ENCODE measurements around the gene RUSF1.
"Not testable (repeated sequence)": the region's sequence is repeated elsewhere in the genome, so short reads cannot be mapped to it uniquely, and the experiment has no call there.

The RUSF1 gene

DNA sequence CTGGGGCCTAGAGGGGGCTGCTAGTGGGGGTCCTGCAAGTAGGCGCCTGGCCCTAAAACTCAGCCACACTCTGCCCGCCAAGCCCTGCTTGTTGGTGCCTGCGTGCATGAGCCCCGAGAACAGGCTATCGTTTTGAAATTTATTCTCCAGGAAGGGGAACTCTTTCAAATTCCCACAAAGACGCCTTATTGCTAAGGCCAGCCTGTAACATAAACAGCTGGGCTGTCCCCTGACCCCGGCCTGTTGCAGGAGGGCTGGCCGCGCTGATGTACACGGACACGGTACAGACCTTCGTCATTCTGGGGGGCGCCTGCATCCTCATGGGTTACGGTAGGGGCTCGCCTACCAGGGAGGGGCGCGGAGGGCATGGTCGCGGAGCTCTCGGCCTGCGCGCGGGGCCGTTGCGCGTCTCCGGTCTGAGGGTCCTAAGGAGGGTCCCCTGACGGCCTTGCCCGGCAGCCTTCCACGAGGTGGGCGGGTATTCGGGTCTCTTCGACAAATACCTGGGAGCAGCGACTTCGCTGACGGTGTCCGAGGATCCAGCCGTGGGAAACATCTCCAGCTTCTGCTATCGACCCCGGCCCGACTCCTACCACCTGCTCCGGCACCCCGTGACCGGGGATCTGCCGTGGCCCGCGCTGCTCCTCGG is 21.0 kb downstream of the RUSF1 start:
- DNase-seq (ENCODE audit: low read depth in 2 of 2, low spot score in 1 of 2): no peak

DNA sequence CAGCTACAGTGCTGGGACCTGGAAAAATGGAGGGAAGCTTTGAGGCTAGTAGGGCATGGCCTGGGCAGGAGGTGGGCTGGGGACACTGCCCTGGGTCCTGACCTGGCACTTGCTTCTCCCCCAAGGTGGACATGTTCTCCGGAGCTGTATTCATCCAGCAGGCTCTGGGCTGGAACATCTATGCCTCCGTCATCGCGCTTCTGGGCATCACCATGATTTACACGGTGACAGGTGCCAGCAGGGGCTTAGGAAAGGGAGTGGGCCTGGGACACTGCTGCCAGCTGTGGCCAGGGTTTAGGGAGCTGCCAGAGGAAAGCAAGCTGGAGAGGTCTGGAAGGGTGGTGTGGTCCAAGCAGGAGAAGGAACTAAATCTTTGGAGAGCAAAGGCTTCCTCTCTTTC is 22.1 kb downstream of the RUSF1 start:
- DNase-seq (ENCODE audit: low read depth in 2 of 2, low spot score in 1 of 2): no peak

DNA sequence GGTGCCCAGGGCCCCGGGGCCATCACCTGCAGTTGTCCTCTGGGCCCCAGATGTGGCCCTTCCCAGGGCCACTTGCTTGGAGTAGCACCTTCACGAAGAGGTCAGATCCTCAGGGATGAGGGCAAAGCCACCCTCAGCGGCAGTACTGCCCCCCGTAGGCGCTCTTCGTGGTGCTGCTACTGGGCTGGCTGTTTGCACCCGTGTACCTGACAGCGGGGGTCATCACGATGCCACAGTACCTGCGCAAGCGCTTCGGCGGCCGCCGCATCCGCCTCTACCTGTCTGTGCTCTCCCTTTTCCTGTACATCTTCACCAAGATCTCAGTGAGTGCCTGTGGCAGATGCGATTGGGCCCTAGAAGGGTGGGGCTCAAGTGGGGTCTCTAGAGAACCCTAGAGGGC is 22.6 kb downstream of the RUSF1 start:
- DNase-seq (ENCODE audit: low read depth in 2 of 2, low spot score in 1 of 2): no peak

DNA sequence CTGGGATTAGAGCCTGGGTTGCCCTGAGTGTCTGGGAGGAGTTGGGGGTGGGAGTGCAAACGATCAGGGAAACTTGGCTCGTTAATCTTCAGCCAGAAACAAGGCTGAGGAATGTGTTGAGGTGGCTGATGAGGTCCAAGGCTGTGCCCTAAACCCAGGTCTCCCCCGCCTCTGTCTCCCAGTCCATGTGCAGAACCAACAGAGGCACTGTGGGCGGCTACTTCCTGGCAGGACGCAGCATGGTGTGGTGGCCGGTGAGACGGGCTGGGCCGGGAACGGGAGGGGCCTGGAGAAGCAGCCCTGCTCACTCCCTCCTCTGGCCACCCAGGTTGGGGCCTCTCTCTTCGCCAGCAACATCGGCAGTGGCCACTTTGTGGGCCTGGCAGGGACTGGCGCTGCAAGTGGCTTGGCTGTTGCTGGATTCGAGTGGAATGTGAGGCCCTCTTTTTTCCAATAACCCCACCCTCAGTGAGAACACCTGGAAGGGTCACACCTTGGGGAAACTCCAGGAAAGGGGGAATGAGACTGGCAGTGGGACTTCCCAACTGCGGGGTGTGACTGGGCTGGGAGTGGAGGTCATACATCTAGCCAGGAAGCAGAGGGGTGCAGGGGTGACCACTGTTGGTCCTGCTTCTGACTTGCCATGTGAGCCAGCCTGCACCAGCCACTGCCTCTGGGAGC is 23.6 kb downstream of the RUSF1 start:
- DNase-seq (ENCODE audit: low read depth in 2 of 2, low spot score in 1 of 2): no peak

DNA sequence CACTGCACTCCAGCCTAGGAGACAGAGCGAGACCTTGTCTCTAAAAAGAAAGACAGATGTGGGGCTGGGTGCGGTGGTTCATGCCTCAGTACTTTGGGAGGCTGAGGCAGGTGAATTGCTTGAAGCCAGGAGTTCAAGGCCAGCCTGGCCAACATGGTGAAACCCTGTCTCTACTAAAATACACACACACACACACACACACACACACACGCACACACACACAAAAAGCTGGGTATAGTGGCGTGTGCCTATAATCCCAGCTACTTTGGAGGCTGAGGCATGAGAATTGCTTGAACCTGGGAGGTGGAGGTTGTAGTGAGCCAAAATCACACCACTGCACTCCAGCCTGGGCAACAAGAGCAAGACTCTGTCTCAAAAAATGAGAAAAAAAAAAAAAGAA is 24.1 kb downstream of the RUSF1 start:
- not testable (repeated sequence) for DNase-seq (ENCODE audit: low read depth in 2 of 2, low spot score in 1 of 2)

DNA sequence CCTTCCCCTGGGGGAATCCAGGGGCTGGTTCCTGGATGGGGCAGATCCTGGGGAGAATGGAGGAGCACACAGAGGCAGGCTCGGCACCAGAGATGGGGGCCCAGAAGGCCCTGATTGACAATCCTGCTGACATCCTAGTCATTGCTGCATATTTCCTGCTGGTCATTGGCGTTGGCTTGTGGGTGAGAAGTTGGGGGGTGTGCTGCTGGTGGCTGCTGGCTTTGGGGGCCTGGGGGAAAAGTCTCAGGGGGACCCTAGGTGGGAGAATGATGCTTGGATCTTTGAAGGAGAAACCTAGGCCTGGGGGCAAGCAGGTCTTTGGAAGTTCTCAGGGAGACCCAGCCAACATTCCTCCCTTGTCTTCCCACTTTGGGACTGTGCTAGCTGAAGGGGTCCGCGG is 25.1 kb downstream of the RUSF1 start, which contains the start of gene SLC5A2:
Gene SLC5A2, plus strand, starts transcription at position 43 of the 400 bp plus-strand sequence. Its CDS starts 14 bp downstream, at position 57.
- DNase-seq (ENCODE audit: low read depth in 2 of 2, low spot score in 1 of 2): no peak

DNA sequence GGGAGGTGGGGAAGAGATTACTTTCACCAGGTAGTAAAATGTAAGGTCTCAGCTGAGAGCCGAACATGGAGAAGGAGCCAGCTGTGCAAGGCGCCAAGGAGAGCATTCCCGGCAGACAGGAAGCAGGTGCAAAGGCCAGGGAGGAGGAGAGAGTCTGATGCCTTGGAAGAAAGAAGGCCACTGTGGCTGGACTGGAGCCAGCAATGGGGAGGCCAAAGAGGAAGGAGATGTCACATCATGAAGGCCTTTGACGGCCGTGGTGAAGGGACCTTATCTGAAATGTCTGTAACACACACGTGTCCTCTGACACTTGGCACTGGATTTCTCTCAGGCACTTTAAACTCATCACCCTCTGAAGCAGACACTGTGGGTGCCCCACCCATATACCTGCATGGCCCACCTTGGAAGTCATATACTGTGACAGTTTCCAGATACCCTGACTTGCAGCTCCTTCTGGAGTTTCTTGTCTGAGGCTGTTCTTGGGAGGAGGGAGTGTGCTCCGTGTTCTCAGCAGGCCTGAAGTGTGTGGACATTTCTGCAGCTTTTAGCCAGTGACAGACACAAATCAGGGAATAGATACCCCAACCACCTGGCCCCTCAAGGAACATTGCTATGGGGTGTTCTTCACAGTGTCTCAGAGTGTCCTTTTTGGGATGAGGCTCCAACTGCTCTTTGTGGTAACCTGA is 27.2 kb downstream of the RUSF1 start:
- DNase-seq (ENCODE audit: low read depth in 2 of 2, low spot score in 1 of 2): no peak

DNA sequence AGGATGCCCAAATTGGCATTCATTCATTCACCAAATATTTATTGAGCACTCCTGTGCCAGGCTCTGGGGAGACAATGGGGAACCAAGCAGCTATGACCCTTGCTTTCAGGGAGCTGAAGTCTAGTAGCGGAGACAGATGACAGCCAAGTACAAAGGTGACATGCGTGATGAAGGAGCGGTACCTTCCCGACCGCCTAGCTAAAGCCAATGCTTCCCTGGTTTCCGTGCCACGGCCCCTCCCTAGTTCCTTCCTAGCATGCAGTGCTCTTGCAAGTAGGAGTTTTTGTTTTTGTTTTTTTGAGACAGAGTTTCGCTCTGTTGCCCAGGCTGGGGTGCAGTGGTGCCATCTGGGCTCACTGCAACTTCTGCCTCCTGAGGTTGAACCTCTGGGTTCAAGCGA is 28.4 kb downstream of the RUSF1 start:
- DNase-seq (ENCODE audit: low read depth in 2 of 2, low spot score in 1 of 2): no peak

DNA sequence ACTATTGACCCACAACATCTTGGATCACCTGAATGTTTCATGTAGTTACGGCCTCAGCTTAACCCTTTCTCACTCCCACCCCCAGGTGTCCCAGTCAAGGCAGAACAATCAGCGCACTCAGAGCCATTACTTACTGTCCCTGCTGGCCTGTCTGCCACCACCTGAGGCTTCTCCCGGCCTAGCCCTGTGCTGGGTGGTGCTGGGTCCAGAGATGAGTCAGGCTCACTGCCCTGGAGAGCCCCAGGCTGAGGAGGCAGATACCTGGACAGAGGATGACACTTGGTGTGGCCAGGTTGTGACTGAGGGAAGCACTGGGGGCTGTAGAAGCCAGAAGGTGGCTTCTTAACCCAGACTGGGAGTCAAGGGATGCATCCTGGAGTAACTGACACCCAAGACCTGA is 29.2 kb downstream of the RUSF1 start:
- DNase-seq (ENCODE audit: low read depth in 2 of 2, low spot score in 1 of 2): no peak

DNA sequence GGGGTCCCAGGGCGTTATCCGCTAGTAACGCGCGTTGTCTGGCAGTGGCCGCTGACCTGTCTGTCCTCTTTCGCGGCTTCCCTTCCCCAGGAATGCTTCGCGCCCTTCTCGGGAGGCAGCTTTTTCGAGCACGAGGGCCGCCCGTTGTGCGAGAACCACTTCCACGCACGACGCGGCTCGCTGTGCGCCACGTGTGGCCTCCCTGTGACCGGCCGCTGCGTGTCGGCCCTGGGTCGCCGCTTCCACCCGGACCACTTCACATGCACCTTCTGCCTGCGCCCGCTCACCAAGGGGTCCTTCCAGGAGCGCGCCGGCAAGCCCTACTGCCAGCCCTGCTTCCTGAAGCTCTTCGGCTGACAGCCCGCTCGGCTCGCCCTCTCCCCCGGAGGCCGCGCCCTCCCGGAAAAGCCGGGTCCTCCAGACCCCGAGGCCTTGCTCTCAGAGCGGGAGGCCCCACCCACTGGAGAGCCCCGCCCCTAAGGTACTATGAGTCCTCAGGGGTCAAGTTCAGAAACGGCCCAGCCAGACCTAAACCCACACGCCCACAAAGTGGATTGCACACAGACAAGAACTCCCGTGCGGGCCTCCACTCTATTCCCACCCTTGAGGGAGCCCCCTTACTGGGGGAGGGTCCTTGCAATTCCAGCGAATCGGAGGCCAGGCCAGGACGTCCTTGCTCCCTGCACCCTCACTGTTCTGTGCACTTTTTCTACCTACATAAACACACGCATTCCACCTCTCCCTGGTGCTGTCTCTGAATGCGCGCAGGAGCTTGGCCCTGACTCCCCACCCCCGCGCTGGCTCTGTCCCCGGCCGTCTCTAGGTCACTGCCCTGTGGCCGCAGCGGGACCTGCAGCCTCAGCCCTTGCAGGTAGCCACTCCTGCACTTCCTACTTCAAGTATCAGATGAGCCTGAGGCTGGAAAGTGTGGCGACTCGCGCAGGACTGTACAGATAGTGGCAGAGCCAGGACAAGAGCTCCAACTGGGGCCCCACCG is 30.7 kb downstream of the RUSF1 start:
- no peak for DNase-seq (ENCODE audit: low read depth in 2 of 2, low spot score in 1 of 2)

DNA sequence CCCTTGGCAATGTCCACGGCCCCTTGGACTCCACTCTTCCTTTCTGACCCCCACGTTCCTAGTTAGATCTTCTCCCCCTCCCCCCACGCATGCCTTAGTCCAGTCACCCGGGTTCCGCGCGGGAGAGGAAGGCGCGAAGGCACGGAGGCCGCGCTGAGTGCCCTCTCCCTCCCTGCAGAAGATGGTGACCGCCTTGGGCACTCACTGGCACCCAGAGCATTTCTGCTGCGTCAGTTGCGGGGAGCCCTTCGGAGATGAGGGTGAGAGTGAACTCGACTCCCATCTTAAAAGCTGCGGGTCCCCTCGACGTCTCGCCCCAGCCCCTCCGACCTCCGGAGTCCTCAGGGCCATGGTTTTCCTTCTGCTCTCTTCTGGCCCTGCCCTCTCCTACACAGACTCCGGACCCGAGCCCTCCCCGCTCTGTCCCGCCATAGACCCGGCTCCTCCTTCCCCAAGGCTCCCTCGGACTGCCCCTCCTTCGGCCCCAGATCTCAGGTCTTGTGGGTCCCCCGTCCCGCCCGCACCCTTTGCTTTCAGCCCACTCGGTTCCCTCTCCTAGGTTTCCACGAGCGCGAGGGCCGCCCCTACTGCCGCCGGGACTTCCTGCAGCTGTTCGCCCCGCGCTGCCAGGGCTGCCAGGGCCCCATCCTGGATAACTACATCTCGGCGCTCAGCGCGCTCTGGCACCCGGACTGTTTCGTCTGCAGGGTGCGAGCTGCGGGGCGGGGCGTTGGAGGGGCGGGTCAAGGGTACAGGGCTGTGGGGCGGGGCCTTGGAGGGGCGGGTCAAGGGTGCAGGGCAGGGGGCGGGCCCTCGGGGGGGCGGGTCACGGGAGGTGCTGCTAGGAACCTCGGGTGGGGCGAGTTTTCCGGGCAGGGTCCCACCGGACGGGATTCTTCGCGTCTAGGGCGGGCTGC is 31.6 kb downstream of the RUSF1 start:
- DNase-seq (ENCODE audit: low read depth in 2 of 2, low spot score in 1 of 2): peak; percentile 74 to 78

DNA sequence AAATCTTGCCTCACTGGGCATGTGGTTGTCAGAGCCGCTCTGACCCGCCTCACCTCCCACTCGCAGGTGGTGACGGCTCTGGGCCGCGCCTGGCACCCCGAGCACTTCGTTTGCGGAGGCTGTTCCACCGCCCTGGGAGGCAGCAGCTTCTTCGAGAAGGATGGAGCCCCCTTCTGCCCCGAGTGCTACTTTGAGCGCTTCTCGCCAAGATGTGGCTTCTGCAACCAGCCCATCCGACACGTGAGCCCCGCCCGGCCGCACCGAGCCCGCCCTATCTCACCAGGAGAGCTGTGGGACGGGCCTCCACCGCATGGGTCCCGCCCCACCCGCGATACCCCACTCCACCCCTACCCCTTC is 32.3 kb downstream of the RUSF1 start:
- DNase-seq (ENCODE audit: low read depth in 2 of 2, low spot score in 1 of 2): no peak

DNA sequence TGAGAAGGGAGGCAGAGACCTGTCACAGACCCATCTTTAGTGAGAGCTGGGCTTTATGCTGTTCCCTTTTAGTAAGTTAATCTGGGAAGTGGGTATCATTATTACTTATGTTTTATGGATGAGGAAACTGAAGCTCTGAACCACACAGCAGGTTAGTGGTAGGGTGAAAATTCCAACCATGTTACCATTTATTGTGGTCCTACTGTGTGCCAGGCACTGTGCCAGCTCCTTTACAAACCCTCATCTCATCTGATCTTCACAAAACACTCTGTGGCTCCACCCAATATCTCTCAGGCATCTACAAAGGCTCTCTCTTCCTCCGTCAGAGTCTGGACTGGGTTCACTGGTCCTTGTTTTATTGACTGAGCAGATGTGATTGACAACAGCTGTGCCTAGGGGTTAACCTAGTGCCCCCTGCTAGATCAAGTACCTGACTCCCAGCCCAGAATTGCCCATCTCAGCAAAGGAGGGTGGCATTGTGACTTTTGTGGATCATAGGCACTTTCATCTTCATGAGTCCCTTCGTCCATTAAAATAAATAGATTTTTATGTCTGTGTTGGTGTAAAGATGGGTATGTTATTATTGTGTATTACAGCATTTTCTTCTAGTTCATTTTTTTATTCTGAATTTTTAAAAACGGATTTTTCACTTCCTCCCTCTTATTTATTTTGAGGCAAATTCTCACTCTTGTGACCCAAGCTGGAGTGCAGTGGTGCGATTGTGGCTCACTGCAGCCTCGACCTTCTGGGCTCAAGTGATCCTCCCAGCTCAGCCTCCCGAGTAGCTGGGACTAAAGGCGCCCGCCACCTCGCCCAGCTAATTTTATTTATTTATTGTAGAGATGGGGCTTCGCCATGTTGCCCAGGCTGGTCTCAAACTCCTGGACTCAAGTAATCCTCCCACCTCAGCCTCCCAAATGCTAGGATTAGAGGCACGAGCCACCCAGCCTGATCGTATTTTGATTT is 33.1 kb downstream of the RUSF1 start:
- no peak for DNase-seq (ENCODE audit: low read depth in 2 of 2, low spot score in 1 of 2)

DNA sequence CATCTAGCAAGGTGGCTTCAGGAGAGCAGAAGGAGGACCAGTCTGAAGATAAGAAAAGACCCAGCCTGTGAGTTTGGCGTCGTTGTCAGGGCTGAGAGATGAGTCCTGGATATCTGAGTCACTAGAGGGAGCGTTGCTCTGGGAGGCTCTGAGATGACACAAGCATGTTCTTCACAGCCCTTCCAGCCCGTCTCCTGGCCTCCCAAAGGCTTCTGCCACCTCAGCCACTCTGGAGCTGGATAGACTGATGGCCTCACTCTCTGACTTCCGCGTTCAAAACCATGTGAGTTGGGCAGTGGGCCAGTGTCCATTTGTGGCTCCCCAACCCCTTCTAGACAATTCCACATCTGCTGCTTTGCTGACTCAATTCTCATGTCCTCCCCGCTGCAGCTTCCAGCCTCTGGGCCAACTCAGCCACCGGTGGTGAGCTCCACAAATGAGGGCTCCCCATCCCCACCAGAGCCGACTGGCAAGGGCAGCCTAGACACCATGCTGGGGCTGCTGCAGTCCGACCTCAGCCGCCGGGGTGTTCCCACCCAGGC is 33.9 kb downstream of the RUSF1 start:
- no peak for DNase-seq (ENCODE audit: low read depth in 2 of 2, low spot score in 1 of 2)

DNA sequence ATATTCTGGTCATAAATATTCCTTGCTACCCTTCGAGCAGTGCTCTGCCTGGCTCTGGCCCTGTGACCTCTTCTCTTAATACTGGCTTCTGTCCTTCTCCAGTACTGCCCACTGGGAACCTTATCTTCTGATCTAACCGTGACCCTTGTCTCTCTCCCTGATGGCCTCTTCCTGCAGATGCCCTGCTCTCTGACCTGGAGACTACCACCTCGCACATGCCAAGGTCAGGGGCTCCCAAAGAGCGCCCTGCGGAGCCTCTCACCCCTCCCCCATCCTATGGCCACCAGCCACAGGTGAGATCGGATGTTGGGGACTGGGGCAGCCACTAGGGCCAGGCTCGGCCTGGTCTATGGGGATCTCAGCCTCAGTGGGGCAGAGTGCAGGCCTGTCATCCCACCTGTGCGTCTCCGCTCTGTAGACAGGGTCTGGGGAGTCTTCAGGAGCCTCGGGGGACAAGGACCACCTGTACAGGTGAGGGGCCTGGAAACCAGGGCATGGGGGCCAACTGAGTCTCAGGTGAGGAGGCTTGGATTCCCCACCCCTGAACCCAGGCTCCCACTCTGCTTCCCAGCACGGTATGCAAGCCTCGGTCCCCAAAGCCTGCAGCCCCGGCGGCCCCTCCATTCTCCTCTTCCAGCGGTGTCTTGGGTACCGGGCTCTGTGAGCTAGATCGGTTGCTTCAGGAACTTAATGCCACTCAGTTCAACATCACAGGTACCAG is 34.8 kb downstream of the RUSF1 start:
- DNase-seq (ENCODE audit: low read depth in 2 of 2, low spot score in 1 of 2): no peak

DNA sequence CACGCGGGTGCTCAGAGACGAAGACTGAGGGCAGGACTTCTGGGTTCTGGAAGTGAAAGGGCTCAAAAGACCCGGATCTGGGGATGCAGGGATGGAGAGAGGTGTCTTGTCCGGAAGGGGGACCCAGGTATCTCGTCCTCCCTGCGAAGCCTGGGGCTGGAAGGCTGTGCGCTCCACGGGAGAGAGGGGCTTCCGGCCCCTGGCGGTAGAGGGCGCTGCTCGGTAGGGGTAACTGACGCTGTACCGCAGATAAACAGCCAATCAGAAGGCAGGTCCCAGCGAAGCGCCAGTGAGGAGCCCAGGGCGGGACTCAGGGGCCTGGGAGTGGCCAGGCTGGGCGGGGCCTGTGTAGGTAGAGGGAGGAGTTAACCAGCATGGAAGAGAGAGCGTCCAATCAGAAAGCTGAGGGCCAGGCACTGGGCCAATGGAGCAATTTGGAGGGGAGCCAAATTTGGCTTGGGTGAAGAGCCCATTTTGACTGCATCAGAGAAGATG is 35.4 kb downstream of the RUSF1 start:
- DNase-seq (ENCODE audit: low read depth in 2 of 2, low spot score in 1 of 2): no peak

DNA sequence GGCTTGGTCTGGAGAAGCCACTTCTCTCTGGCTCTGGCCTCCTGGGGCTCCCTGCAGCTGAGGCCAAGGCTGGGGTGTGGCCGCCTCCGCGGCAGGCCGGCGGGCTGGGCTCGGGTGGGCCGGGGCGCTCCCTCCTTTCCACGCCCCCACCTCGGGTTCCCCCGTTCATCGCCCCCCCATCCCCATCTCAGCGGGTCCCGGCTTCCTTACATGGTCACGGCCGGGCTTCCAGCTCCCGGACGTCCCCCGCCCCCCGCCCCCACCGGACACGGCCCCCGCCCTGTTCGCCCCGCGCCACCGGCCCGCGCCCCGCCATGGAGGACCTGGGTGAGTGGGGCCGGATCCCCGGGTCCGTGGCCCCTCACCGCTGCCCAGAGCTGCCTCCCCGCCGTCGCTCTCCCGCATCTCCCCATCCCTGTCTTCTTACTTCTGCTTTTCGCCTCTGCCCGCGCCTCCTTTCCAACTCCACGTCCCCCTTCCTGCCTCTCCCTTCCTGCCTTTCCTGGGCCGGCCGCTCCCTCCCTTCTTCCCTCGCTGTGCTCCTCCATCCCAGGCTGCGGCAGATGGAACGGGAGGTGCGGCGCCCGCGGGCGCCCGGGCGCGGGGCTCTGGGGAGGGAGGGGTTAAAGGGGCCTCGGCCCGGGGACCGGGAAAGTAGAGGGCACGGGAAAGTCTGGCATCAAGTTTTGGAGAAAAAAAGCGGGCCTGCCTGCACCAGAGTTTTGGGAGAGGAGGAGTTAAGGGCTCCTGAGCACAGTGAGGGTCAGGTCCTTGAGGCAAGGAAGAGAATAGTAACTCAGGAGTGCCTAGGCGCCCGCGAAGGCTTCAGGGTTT is 36.1 kb downstream of the RUSF1 start, which contains the start of gene TGFB1I1:
Gene TGFB1I1, plus strand, starts transcription at position 278 of the 834 bp plus-strand sequence. Its CDS starts 37 bp downstream, at position 315.
- DNase-seq (ENCODE audit: low read depth in 2 of 2, low spot score in 1 of 2): no peak
